ENCODE measurements around the gene NGFR.
A peak's percentile ranks its signal among the peaks of the same experiment; 100 is the strongest.

NGFR gene

GRCh38 chr17:49521471-49522356 is 26.6 kb downstream of the NGFR start:
- no peaks in the 10 kb centered on the region for H3K9me3 Mint-ChIP-seq
- H3K4me3 Mint-ChIP-seq = no peak overlapping the region
- H3K27me3 Mint-ChIP-seq = peaks cover 29% of the 10 kb centered on the region
- no peak overlapping the region for H3K27ac Mint-ChIP-seq
- peaks cover 6% of the 10 kb centered on the region for H3K4me1 Mint-ChIP-seq
- DNase-seq = no peak
- CTCF ChIA-PET = interaction anchor here (1.5 kb wide), 1 partner anchor 35 kb away, joined by 4 read pairs; no protein-coding TSS in a partner anchor
- no peaks in the 10 kb centered on the region for H3K36me3 Mint-ChIP-seq

- no peak for DNase-seq
- CTCF ChIA-PET = interaction anchor here (0.9 to 1.5 kb wide), 3 partner anchors 26 to 35 kb away, joined by 3 to 4 read pairs (median 3); no protein-coding TSS in a partner anchor
- Mint-ChIP-seq H3K36me3 (no peaks in the 10 kb centered on the region), H3K4me1 (peaks cover 6% of the 10 kb centered on the region), H3K27ac (no peak overlapping the region), H3K9me3 (no peaks in the 10 kb centered on the region), H3K4me3 (no peak overlapping the region), H3K27me3 (peaks cover 32% of the 10 kb centered on the region)
Measured at GRCh38 chr17:49522357-49522890, 27.3 kb downstream of the NGFR start.

- no peak for DNase-seq
- no peaks in the 10 kb centered on the region for H3K36me3 Mint-ChIP-seq
- H3K9me3 Mint-ChIP-seq = no peaks in the 10 kb centered on the region
- no peak overlapping the region for H3K27ac Mint-ChIP-seq
- H3K27me3 Mint-ChIP-seq = peaks cover 35% of the 10 kb centered on the region
- CTCF ChIA-PET = interaction anchor here (0.9 kb wide), 3 partner anchors 27 to 430 kb away, joined by 3 read pairs; no protein-coding TSS in a partner anchor
- H3K4me3 Mint-ChIP-seq = no peak overlapping the region
- H3K4me1 Mint-ChIP-seq = peaks cover 6% of the 10 kb centered on the region
Measured at GRCh38 chr17:49523196-49523595, 28.1 kb downstream of the NGFR start.

GRCh38 chr17:49523706-49524472 is 28.8 kb downstream of the NGFR start:
- H3K9me3 Mint-ChIP-seq = no peaks in the 10 kb centered on the region
- CTCF ChIA-PET = interaction anchor here (0.9 kb wide), 2 partner anchors 12 to 429 kb away, joined by 3 read pairs; no protein-coding TSS in a partner anchor
- H3K4me3 Mint-ChIP-seq = no peak overlapping the region
- no peak overlapping the region for H3K27ac Mint-ChIP-seq
- peaks cover 32% of the 10 kb centered on the region for H3K27me3 Mint-ChIP-seq
- H3K4me1 Mint-ChIP-seq = peaks cover 6% of the 10 kb centered on the region
- no peaks in the 10 kb centered on the region for H3K36me3 Mint-ChIP-seq
- DNase-seq = peak; percentile 54

- H3K4me3 Mint-ChIP-seq = no peak overlapping the region
- H3K9me3 Mint-ChIP-seq = no peaks in the 10 kb centered on the region
- DNase-seq = no peak
- no peak overlapping the region for H3K27ac Mint-ChIP-seq
- H3K36me3 Mint-ChIP-seq = no peaks in the 10 kb centered on the region
- peaks cover 32% of the 10 kb centered on the region for H3K27me3 Mint-ChIP-seq
- CTCF ChIA-PET = interaction anchor here (0.9 kb wide), 1 partner anchor 13 kb away, joined by 3 read pairs; no protein-coding TSS in a partner anchor
- H3K4me1 Mint-ChIP-seq = peaks cover 6% of the 10 kb centered on the region
Measured at GRCh38 chr17:49524473-49525359, 29.6 kb downstream of the NGFR start.

GRCh38 chr17:49525831-49526741 is 31.0 kb downstream of the NGFR start:
- Mint-ChIP-seq H3K9me3 (no peaks in the 10 kb centered on the region), H3K36me3 (no peaks in the 10 kb centered on the region), H3K4me1 (peaks cover 6% of the 10 kb centered on the region), H3K27ac (no peak overlapping the region), H3K27me3 (peaks cover 25% of the 10 kb centered on the region), H3K4me3 (no peak overlapping the region)
- DNase-seq = no peak
- CTCF ChIA-PET = no interaction called here

GRCh38 chr17:49527927-49528651 is 33.0 kb downstream of the NGFR start:
- CTCF ChIA-PET = no interaction called here
- Mint-ChIP-seq H3K36me3 (no peaks in the 10 kb centered on the region), H3K27me3 (peaks cover 23% of the 10 kb centered on the region), H3K4me3 (no peak overlapping the region), H3K27ac (no peak overlapping the region), H3K9me3 (no peaks in the 10 kb centered on the region), H3K4me1 (peaks cover 6% of the 10 kb centered on the region)
- DNase-seq = no peak

DNA sequence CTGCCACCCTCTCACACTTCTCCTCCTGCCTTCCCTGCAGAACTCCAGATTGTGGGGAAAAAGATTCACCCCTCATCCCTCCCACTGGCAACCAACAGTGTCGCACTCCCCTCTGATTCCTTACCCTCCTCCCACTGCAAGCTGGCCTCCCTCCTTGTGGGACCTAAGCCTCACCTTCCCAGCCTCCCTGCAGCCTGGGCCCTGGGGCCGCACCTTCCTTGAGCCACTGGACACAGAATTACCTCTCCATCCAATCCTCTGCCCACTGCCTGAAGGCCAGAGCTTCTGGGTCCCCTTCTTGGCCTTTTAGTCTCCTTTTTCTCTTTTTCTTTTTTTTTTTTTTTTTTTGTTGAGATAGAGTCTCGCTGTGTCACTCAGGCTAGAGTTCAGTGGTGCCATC is 33.9 kb downstream of the NGFR start:
- Mint-ChIP-seq H3K27me3 (peaks cover 30% of the 10 kb centered on the region), H3K9me3 (no peaks in the 10 kb centered on the region), H3K4me3 (no peak overlapping the region), H3K36me3 (no peaks in the 10 kb centered on the region), H3K4me1 (no peaks in the 10 kb centered on the region), H3K27ac (no peak overlapping the region)
- CTCF ChIA-PET = no interaction called here
- DNase-seq = no peak

DNA sequence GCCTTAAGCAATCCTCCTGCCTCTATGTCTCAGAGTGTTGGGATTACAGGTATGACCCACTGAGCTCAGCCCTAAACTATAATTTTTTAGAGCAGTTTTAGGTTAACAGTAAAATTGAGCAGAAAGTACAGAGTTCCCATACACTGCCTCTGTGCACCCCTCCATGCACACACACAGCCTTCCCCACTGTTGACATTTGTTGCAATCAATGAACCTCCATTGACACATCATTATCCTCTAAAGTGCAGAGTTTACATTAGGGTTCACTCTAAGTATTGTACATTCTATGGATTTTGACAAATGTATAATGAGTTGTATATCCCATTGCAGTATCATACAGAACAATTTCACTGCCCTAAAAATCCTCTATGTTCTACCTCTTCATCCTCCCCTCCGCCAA is 35.0 kb downstream of the NGFR start:
- Mint-ChIP-seq H3K27me3 (peaks cover 34% of the 10 kb centered on the region), H3K4me3 (no peak overlapping the region), H3K4me1 (no peaks in the 10 kb centered on the region), H3K27ac (no peak overlapping the region), H3K36me3 (no peaks in the 10 kb centered on the region), H3K9me3 (no peaks in the 10 kb centered on the region)
- CTCF ChIA-PET = interaction anchor here (1.0 kb wide), 1 partner anchor 28 kb away, joined by 3 read pairs; no protein-coding TSS in a partner anchor
- no peak for DNase-seq

GRCh38 chr17:49543860-49544259 is 48.8 kb downstream of the NGFR start:
- no peak overlapping the region for H3K4me3 Mint-ChIP-seq
- H3K36me3 Mint-ChIP-seq = peaks cover 2% of the 10 kb centered on the region
- H3K9me3 Mint-ChIP-seq = peaks cover 17% of the 10 kb centered on the region
- CTCF ChIA-PET = interaction anchor here (0.6 to 1.3 kb wide), 2 partner anchors 14 to 571 kb away, joined by 3 to 4 read pairs; no protein-coding TSS in a partner anchor
- H3K27ac Mint-ChIP-seq = no peak overlapping the region
- no peak for DNase-seq
- peaks cover 25% of the 10 kb centered on the region for H3K27me3 Mint-ChIP-seq
- no peaks in the 10 kb centered on the region for H3K4me1 Mint-ChIP-seq

DNA sequence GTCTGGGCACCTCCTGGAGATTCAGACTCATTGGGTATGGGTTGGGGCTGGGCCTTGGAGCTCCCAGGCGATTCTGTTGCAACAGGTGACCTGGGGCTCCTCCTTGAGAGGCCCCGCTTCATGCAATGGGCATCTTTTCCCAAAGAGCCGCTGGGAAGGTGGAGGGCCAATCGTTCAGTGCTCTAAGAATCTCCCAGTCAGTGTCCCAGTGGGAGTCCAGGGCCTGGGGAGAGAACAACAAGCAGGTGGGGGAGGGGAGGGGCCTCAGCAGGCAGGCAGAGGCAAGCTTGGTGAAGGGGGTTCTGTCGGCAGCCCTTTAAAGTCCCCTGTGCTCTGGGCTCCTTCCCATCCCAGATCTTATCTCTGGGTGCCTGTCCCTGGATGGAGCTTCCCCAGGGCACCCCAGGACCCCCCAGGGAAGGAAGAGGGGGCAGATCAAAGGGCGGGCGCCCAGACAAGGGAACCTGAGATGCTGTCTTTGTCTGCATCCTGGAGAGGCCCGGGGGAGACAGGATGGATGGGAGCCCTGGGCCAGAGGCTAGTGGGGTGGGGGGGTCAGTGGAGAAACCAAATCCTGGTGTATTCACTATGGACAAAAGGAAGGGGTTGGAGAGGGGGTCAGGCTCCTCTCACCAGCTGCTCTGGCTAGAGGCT is 50.0 kb downstream of the NGFR start:
- Mint-ChIP-seq H3K9me3 (peaks cover 17% of the 10 kb centered on the region), H3K36me3 (peaks cover 2% of the 10 kb centered on the region), H3K27ac (no peak overlapping the region), H3K27me3 (peaks cover 31% of the 10 kb centered on the region), H3K4me1 (no peaks in the 10 kb centered on the region), H3K4me3 (no peak overlapping the region)
- CTCF ChIA-PET = interaction anchor here (0.7 to 1.3 kb wide), 3 partner anchors 11 to 415 kb away, joined by 4 read pairs; no protein-coding TSS in a partner anchor
- no peak for DNase-seq

Data from activated naive CD4-positive, alpha-beta T cell treated with anti-CD3 and anti-CD28 coated beads, Interleukin-2, amount 10 ng/mL, durations not matched to agents 7 days and 5 days (primary cell).